RWPE1 (cell line): ENCODE results near the gene CNGA1.

Source experiments
- CTCF ChIA-PET: fragments of 350-600 bp; sonication (Branson Sonifier 250); formaldehyde crosslinking; extraction: SDS; loops from one replicate; lab custom pipeline; 2021; lab: Yijun Ruan, JAX
- POLR2A ChIA-PET: fragments of 400-600 bp; formaldehyde crosslinking; extraction: SDS; loops from one replicate; lab custom pipeline; 2020; ENCODE audit warnings: antibody characterized with exemption; ENCODE audit not compliant: low non-redundant PET; lab: Yijun Ruan, JAX
- DNase-seq: peaks from one replicate; pipeline ENCODE4 v3.0.0; 2012; ENCODE audit warnings: low spot score
- H3K27ac ChIP-seq: fragments of 450-650 bp; 2 replicates; pipeline ENCODE4 v1.5.1; 2017
- TF ChIP-seq, protein P1 (sequence below): fragments of 450-650 bp; conservative IDR thresholded peaks from 2 replicates; pipeline ENCODE4 v1.5.1; 2017; ENCODE audit warnings: low read depth, mild to moderate bottlenecking

Gene CNGA1

GRCh38 chr4:47913861-47914219, 102.6 kb downstream of the CNGA1 start:
- peak overlapping the region; percentile 82 for H3K27ac ChIP-seq
- TF ChIP-seq, protein P1, sequence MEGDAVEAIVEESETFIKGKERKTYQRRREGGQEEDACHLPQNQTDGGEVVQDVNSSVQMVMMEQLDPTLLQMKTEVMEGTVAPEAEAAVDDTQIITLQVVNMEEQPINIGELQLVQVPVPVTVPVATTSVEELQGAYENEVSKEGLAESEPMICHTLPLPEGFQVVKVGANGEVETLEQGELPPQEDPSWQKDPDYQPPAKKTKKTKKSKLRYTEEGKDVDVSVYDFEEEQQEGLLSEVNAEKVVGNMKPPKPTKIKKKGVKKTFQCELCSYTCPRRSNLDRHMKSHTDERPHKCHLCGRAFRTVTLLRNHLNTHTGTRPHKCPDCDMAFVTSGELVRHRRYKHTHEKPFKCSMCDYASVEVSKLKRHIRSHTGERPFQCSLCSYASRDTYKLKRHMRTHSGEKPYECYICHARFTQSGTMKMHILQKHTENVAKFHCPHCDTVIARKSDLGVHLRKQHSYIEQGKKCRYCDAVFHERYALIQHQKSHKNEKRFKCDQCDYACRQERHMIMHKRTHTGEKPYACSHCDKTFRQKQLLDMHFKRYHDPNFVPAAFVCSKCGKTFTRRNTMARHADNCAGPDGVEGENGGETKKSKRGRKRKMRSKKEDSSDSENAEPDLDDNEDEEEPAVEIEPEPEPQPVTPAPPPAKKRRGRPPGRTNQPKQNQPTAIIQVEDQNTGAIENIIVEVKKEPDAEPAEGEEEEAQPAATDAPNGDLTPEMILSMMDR = no peak
- CTCF ChIA-PET = interaction anchor here (0.6 kb wide), 1 partner anchor 651 kb away, joined by 3 read pairs; no protein-coding TSS in a partner anchor
- peak; percentile 37 for DNase-seq
- POLR2A ChIA-PET = no interaction called here

GRCh38 chr4:47913330-47913729, 103.2 kb downstream of the CNGA1 start:
- peak; percentile 34 for DNase-seq
- CTCF ChIA-PET = interaction anchor here (0.6 kb wide), 1 partner anchor 651 kb away, joined by 3 read pairs; no protein-coding TSS in a partner anchor
- TF ChIP-seq, protein P1 = no peak
- H3K27ac ChIP-seq = peak overlapping the region; percentile 82
- POLR2A ChIA-PET = no interaction called here

- TF ChIP-seq, protein P1 = no peak
- POLR2A ChIA-PET = no interaction called here
- CTCF ChIA-PET = interaction anchor here (0.6 kb wide), 1 partner anchor 38 kb away, joined by 5 read pairs; no protein-coding TSS in a partner anchor
- no peak for DNase-seq
- no peak overlapping the region for H3K27ac ChIP-seq
Measured at GRCh38 chr4:47907089-47907646, 109.3 kb downstream of the CNGA1 start.

- TF ChIP-seq, protein P1 = no peak
- no peak for DNase-seq
- POLR2A ChIA-PET = no interaction called here
- CTCF ChIA-PET = no interaction called here
- no peak overlapping the region for H3K27ac ChIP-seq
Measured at GRCh38 chr4:47899639-47900038, 116.8 kb downstream of the CNGA1 start.

- TF ChIP-seq, protein P1 = no peak
- POLR2A ChIA-PET = no interaction called here
- CTCF ChIA-PET = no interaction called here
Measured at GRCh38 chr4:47891928-47892327, 124.6 kb downstream of the CNGA1 start.

More at GRCh38 chr4:47891928-47892327, 124.6 kb downstream of the CNGA1 start:
- no peak for DNase-seq
- H3K27ac ChIP-seq = no peak overlapping the region
